SK-N-SH treated with all-trans-retinoic acid at 6 μM for 48 hours (cell line): ENCODE measurements around the gene LEAP2.

Source experiments
- ATAC-seq: fragments of 200-7000 bp; cut with Tn5 transposase; 3 replicates; pipeline ENCODE4 v1.9.1; 2020; ENCODE audit warnings: mild to moderate bottlenecking, moderate library complexity
- ARNTL ChIP-seq: fragments of 450-650 bp; formaldehyde crosslinking; IDR thresholded peaks from 2 replicates; pipeline ENCODE4 v1.5.0; 2020; ENCODE audit warnings: low read depth, mild to moderate bottlenecking, moderate library complexity, borderline replicate concordance
- BACH2 ChIP-seq: fragments of 250-450 bp; sonication (Bioruptor Pico); IDR thresholded peaks from 2 replicates; pipeline ENCODE4 v1.9.0; 2021; ENCODE audit warnings: mild to moderate bottlenecking, borderline replicate concordance
- CREB5 ChIP-seq: fragments of 250-450 bp; sonication (Bioruptor Pico); IDR thresholded peaks from 2 replicates; pipeline ENCODE4 v1.5.1; 2020; ENCODE audit warnings: low read depth, mild to moderate bottlenecking, moderate library complexity
- CSDC2 ChIP-seq: fragments of 250-450 bp; sonication (Bioruptor Pico); IDR thresholded peaks from 2 replicates; pipeline ENCODE4 v1.5.0; 2020; ENCODE audit warnings: mild to moderate bottlenecking, moderate library complexity
- CSRNP3 ChIP-seq: fragments of 250-450 bp; sonication (Bioruptor Pico); IDR thresholded peaks from 2 replicates; pipeline ENCODE4 v1.5.1; 2021; ENCODE audit warnings: mild to moderate bottlenecking, moderate library complexity
- ESRRG ChIP-seq: fragments of 250-450 bp; sonication (Bioruptor Pico); IDR thresholded peaks from 2 replicates; pipeline ENCODE4 v1.6.1; 2021; ENCODE audit warnings: mild to moderate bottlenecking
- GLIS3 ChIP-seq: fragments of 250-450 bp; sonication (Bioruptor Pico); IDR thresholded peaks from 2 replicates; pipeline ENCODE4 v1.5.0; 2020; ENCODE audit warnings: mild to moderate bottlenecking, moderate library complexity
- ISL1 ChIP-seq: fragments of 250-450 bp; sonication (Bioruptor Pico); IDR thresholded peaks from 2 replicates; pipeline ENCODE4 v2.1.2; 2022; ENCODE audit warnings: mild to moderate bottlenecking, moderate library complexity
- OSR1 ChIP-seq: fragments of 250-450 bp; sonication (Bioruptor Pico); IDR thresholded peaks from 2 replicates; pipeline ENCODE4 v1.8.0; 2022; ENCODE audit warnings: moderate library complexity, mild to moderate bottlenecking, inconsistent platforms
- POU6F1 ChIP-seq: fragments of 250-450 bp; sonication (Bioruptor Pico); IDR thresholded peaks from 2 replicates; pipeline ENCODE4 v1.8.0; 2021; ENCODE audit warnings: low read depth, mild to moderate bottlenecking, moderate library complexity, borderline replicate concordance
- PPARA ChIP-seq: fragments of 250-450 bp; sonication (Bioruptor Pico); IDR thresholded peaks from 2 replicates; pipeline ENCODE4 v1.5.0; 2020; ENCODE audit warnings: mild to moderate bottlenecking, borderline replicate concordance
- RARB ChIP-seq: fragments of 250-450 bp; sonication (Bioruptor Pico); IDR thresholded peaks from 2 replicates; pipeline ENCODE4 v1.8.0; 2021; ENCODE audit warnings: mild to moderate bottlenecking, moderate library complexity
- SNAI2 ChIP-seq: fragments of 250-450 bp; sonication (Bioruptor Pico); IDR thresholded peaks from 2 replicates; pipeline ENCODE4 v1.5.0; 2020; ENCODE audit warnings: mild to moderate bottlenecking, moderate library complexity
- TCF4 ChIP-seq: fragments of 250-450 bp; sonication (Bioruptor Pico); IDR thresholded peaks from 2 replicates; pipeline ENCODE4 v1.8.0; 2021; ENCODE audit warnings: mild to moderate bottlenecking, moderate library complexity, borderline replicate concordance
- TOX ChIP-seq: fragments of 250-450 bp; sonication (Bioruptor Pico); IDR thresholded peaks from 2 replicates; pipeline ENCODE4 v1.8.0; 2021; ENCODE audit warnings: mild to moderate bottlenecking, moderate library complexity, borderline replicate concordance
- ZFP3 ChIP-seq: fragments of 250-450 bp; sonication (Bioruptor Pico); IDR thresholded peaks from 2 replicates; pipeline ENCODE4 v1.5.0; 2020; ENCODE audit warnings: mild to moderate bottlenecking, moderate library complexity
- ZFP30 ChIP-seq: fragments of 450-650 bp; formaldehyde crosslinking; IDR thresholded peaks from 2 replicates; pipeline ENCODE4 v1.5.0; 2022; ENCODE audit warnings: mild to moderate bottlenecking, moderate library complexity
- ZNF565 ChIP-seq: fragments of 450-650 bp; formaldehyde crosslinking; conservative IDR thresholded peaks from 2 replicates; pipeline ENCODE4 v1.5.0; 2020; ENCODE audit warnings: low read depth, mild to moderate bottlenecking, moderate library complexity
- ZNF70 ChIP-seq: fragments of 450-650 bp; formaldehyde crosslinking; IDR thresholded peaks from 2 replicates; pipeline ENCODE4 v1.5.0; 2020; ENCODE audit warnings: mild to moderate bottlenecking, moderate library complexity
- ZNF8 ChIP-seq: fragments of 450-650 bp; formaldehyde crosslinking; IDR thresholded peaks from 2 replicates; pipeline ENCODE4 v1.5.0; 2020; ENCODE audit warnings: mild to moderate bottlenecking, moderate library complexity
- TF ChIP-seq, protein P1 (sequence below): fragments of 250-450 bp; sonication (Bioruptor Pico); IDR thresholded peaks from 2 replicates; pipeline ENCODE4 v1.8.0; 2020; ENCODE audit warnings: mild to moderate bottlenecking, moderate library complexity, borderline replicate concordance
- TF ChIP-seq, protein P2 (sequence below): fragments of 250-450 bp; sonication (Bioruptor Pico); IDR thresholded peaks from 2 replicates; pipeline ENCODE4 v1.5.0; 2020; ENCODE audit warnings: mild to moderate bottlenecking, moderate library complexity

LEAP2 gene

DNA sequence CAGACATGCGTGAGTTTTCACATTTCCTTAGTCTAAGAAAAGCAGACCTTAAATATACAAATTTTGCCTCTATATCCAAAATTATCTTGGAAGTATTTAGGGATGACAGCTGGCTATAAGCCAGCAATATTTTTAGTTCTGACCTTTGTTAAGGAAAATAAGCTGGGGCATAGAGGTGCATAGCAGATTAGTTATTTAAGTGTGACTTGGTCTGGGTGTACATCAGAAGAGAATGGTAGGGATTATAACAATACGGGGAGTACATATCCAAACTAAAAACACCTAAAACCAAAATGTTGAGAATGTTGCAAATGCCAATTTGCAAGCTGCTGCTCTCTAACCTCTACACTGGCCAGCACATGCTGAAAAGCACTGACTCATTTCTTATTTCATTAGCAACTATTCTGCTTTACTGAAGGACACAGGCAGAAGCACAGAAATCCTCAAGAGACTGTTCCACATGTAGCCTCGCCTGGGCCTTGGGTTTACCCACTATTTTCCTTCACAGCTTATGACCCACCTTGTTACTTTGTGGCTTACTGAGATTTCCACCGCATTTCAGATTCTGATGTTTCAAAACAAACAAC, 22.3 kb downstream of the LEAP2 start (continued):
- TF ChIP-seq OSR1 (CRISPR knock-in tag) (no peak), ARNTL (CRISPR knock-in tag) (no peak), CSRNP3 (CRISPR knock-in tag) (no peak), BACH2 (CRISPR knock-in tag) (no peak), RARB (CRISPR knock-in tag) (no peak), SNAI2 (CRISPR knock-in tag) (no peak), ZNF8 (CRISPR knock-in tag) (no peak), ZNF565 (no peak), TCF4 (CRISPR knock-in tag) (no peak), ZFP30 (CRISPR knock-in tag) (no peak), ZFP3 (no peak), ISL1 (CRISPR knock-in tag) (no peak)

DNA sequence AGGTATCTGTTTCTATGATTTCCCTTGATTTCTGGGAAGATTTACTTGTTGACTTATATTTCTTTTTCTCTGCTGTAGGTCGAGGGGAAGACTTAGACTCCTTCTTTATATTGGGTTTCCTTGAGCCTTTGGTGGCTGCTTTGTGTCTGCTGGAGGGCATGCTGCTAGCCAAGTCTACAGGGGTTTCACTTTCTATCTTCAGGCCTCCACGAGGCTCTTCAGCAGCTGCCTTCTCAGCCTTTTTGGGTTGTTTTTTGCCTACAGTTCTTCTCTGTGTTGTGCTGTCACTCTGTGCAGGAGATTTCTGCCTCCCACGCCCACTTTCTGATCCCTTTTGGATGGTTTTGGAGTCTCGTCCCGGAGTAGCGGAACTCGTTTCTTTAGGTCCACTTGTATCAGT, 23.2 kb downstream of the LEAP2 start:
- TF ChIP-seq PPARA (CRISPR knock-in tag): no peak
- TF ChIP-seq POU6F1 (CRISPR knock-in tag): no peak
- TF ChIP-seq RARB (CRISPR knock-in tag): no peak
- TF ChIP-seq CSDC2 (CRISPR knock-in tag): no peak
- no peak for TF ChIP-seq ZNF565
- no peak for TF ChIP-seq OSR1 (CRISPR knock-in tag)
- TF ChIP-seq, protein P1, sequence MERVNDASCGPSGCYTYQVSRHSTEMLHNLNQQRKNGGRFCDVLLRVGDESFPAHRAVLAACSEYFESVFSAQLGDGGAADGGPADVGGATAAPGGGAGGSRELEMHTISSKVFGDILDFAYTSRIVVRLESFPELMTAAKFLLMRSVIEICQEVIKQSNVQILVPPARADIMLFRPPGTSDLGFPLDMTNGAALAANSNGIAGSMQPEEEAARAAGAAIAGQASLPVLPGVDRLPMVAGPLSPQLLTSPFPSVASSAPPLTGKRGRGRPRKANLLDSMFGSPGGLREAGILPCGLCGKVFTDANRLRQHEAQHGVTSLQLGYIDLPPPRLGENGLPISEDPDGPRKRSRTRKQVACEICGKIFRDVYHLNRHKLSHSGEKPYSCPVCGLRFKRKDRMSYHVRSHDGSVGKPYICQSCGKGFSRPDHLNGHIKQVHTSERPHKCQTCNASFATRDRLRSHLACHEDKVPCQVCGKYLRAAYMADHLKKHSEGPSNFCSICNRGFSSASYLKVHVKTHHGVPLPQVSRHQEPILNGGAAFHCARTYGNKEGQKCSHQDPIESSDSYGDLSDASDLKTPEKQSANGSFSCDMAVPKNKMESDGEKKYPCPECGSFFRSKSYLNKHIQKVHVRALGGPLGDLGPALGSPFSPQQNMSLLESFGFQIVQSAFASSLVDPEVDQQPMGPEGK (CRISPR knock-in tag): no peak
- TF ChIP-seq, protein P2, sequence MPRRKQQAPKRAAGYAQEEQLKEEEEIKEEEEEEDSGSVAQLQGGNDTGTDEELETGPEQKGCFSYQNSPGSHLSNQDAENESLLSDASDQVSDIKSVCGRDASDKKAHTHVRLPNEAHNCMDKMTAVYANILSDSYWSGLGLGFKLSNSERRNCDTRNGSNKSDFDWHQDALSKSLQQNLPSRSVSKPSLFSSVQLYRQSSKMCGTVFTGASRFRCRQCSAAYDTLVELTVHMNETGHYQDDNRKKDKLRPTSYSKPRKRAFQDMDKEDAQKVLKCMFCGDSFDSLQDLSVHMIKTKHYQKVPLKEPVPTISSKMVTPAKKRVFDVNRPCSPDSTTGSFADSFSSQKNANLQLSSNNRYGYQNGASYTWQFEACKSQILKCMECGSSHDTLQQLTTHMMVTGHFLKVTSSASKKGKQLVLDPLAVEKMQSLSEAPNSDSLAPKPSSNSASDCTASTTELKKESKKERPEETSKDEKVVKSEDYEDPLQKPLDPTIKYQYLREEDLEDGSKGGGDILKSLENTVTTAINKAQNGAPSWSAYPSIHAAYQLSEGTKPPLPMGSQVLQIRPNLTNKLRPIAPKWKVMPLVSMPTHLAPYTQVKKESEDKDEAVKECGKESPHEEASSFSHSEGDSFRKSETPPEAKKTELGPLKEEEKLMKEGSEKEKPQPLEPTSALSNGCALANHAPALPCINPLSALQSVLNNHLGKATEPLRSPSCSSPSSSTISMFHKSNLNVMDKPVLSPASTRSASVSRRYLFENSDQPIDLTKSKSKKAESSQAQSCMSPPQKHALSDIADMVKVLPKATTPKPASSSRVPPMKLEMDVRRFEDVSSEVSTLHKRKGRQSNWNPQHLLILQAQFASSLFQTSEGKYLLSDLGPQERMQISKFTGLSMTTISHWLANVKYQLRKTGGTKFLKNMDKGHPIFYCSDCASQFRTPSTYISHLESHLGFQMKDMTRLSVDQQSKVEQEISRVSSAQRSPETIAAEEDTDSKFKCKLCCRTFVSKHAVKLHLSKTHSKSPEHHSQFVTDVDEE: no peak
- TF ChIP-seq GLIS3 (CRISPR knock-in tag): no peak
- TF ChIP-seq TOX: no peak
- TF ChIP-seq ZFP30 (CRISPR knock-in tag): no peak
- TF ChIP-seq ZNF70: no peak
- TF ChIP-seq BACH2 (CRISPR knock-in tag): no peak
- TF ChIP-seq, all 23 proteins: peak for 0

GRCh38 chr5:132898094-132898493, 24.6 kb downstream of the LEAP2 start:
- no peak for ATAC-seq
- TF ChIP-seq CSDC2 (CRISPR knock-in tag) (no peak), SNAI2 (CRISPR knock-in tag) (no peak), CREB5 (CRISPR knock-in tag) (no peak), TOX (no peak), POU6F1 (CRISPR knock-in tag) (no peak), ZNF565 (no peak), CSRNP3 (CRISPR knock-in tag) (no peak), ISL1 (CRISPR knock-in tag) (no peak), RARB (CRISPR knock-in tag) (no peak), ARNTL (CRISPR knock-in tag) (no peak), ESRRG (CRISPR knock-in tag) (no peak)
- TF ChIP-seq, protein P2: no peak

More for the DNA sequence above, 23.2 kb downstream of the LEAP2 start:
- no peak for ATAC-seq
